HFF-Myc (cell line): Measurements from ENCODE around the gene ITGB2.

Experiments
- DNase-seq: peaks from one replicate; pipeline ENCODE4 v3.0.0-alpha.2; 2011; ENCODE audit warnings: low read depth; ENCODE audit errors: extremely low read depth
- H3K4me3 ChIP-seq: replicated peaks from 2 replicates; pipeline ENCODE4 v1.5.1; 2011; ENCODE audit warnings: low read depth, mild to moderate bottlenecking, control low read depth, low read length
- CTCF ChIP-seq: IDR thresholded peaks from 2 replicates; pipeline ENCODE4 v1.5.1; 2012; ENCODE audit warnings: mild to moderate bottlenecking, low read depth, low read length, control low read depth; ENCODE audit errors: missing control alignments

Gene ITGB2

DNA sequence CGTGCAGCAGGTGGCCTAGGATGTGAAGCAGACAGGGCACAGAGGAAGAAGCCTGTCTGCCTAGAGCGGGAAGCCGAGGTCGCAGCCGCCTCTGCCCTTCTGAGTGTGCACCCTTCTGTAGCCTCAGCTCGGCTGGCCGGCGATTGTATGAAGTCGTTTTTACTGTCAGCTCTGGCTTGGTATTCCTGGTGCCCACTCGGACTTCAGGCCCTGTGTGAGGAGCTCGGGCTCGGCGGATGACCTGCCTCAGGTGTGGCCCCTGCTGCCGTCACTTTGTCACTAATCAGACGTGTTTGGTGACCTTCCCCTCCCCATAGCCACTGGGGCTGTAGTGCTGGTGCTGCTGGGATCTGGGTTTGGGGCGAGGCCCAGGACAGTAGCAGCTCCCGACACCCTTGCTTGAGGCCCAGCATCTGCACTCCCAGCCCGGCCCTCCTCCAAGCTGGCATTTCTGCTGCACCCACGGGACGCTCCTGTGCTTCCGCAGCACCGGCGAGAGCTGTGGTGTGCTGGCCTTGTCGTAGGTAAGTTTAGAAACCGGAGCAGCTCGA, 37.3 kb upstream of the ITGB2 start:
- no peak for DNase-seq
- no peak for TF ChIP-seq CTCF
- no peak overlapping the region for H3K4me3 ChIP-seq

GRCh38 chr21:44957047-44957831, 36.5 kb upstream of the ITGB2 start:
- no peak for DNase-seq
- TF ChIP-seq CTCF: no peak
- no peak overlapping the region for H3K4me3 ChIP-seq

GRCh38 chr21:44956356-44957046, 35.8 kb upstream of the ITGB2 start:
- TF ChIP-seq CTCF: no peak
- no peak for DNase-seq
- H3K4me3 ChIP-seq: no peak overlapping the region

GRCh38 chr21:44955798-44956175, 35.1 kb upstream of the ITGB2 start:
- no peak for DNase-seq
- TF ChIP-seq CTCF: no peak
- H3K4me3 ChIP-seq: no peak overlapping the region

GRCh38 chr21:44955141-44955797, 34.6 kb upstream of the ITGB2 start:
- no peak overlapping the region for H3K4me3 ChIP-seq
- no peak for DNase-seq
- TF ChIP-seq CTCF: no peak

- no peak for TF ChIP-seq CTCF
- DNase-seq: no peak
- H3K4me3 ChIP-seq: no peak overlapping the region
Observed at GRCh38 chr21:44954281-44954771, 33.6 kb upstream of the ITGB2 start.
